ENCODE data around the gene TCHHL1. TPM values are rescaled to one million over a fixed set of nuclear protein-coding genes. Genes with fewer than 3 reads are reported as not detected.

The TCHHL1 gene
- total RNA-seq, 4 donors from 2014 or later: not detected

DNA sequence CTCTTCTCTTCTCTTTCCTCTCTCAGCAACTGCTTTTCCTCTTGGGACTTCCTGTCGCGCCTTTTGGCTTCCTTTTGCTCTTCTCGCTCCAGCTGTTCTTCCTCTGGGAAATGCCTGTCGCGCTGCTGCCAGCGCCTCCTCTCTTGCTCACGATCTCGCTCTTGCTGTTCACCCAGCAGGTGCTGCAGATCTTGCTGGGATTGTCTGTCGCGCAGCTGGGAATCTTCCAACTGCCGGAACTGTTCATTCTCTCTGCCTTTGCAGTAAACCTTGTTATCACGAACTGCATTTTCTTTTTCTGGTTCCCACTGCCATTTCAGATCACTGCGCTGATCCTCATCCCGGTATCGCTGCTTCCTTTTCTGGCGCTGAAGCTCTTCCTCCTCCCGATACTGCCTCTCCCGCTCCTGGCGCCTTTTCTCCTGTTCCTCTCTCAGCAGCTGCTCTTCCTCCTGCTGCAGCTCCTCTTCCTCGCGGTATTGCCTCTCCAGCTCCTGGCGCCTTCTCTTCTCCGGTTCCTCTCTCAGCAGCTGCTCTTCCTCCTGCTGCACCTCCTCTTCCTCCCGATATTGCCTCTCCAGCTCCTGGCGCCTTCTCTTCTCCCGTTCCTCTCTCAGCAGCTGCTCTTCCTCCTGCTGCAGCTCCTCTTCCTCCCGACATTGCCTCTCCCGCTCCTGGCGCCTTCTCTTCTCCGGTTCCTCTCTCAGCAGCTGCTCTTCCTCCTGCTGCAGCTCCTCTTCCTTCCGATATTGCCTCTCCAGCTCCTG, 20.6 kb upstream of the TCHHL1 start:
- TF ChIP-seq, protein P1, sequence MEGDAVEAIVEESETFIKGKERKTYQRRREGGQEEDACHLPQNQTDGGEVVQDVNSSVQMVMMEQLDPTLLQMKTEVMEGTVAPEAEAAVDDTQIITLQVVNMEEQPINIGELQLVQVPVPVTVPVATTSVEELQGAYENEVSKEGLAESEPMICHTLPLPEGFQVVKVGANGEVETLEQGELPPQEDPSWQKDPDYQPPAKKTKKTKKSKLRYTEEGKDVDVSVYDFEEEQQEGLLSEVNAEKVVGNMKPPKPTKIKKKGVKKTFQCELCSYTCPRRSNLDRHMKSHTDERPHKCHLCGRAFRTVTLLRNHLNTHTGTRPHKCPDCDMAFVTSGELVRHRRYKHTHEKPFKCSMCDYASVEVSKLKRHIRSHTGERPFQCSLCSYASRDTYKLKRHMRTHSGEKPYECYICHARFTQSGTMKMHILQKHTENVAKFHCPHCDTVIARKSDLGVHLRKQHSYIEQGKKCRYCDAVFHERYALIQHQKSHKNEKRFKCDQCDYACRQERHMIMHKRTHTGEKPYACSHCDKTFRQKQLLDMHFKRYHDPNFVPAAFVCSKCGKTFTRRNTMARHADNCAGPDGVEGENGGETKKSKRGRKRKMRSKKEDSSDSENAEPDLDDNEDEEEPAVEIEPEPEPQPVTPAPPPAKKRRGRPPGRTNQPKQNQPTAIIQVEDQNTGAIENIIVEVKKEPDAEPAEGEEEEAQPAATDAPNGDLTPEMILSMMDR (IDR thresholded peaks at IDR 0.05): no peak
- TF ChIP-seq POLR2AphosphoS5 (IDR thresholded peaks at IDR 0.05) (no peak), EP300 (IDR thresholded peaks at IDR 0.05) (no peak), POLR2A (IDR thresholded peaks at IDR 0.05; ENCODE audit: low read depth) (no peak)
- Histone ChIP-seq H3K9me3 (peaks cover 0 to 20% (median 16%) of the 10 kb centered on the region in 4 donors), H3K4me1 (peaks cover 38 to 58% (median 56%) of the 10 kb centered on the region in 4 donors), H3K27me3 (peaks cover 0 to 99% (median 81%) of the 10 kb centered on the region in 4 donors), H3K27ac (replicated peaks in 1 of 4) (no peak overlapping the region), H3K4me3 (peak overlapping the region; percentile 52 to 58 (median 54)), H3K36me3 (no peaks in the 10 kb centered on the region)
- intact Hi-C loops (cut with DNase I): no loop called here
- no peak for DNase-seq (ENCODE audit: extremely low spot score)
- 11% methylated on average over 31 of the region's 31 CpGs for WGBS

DNA sequence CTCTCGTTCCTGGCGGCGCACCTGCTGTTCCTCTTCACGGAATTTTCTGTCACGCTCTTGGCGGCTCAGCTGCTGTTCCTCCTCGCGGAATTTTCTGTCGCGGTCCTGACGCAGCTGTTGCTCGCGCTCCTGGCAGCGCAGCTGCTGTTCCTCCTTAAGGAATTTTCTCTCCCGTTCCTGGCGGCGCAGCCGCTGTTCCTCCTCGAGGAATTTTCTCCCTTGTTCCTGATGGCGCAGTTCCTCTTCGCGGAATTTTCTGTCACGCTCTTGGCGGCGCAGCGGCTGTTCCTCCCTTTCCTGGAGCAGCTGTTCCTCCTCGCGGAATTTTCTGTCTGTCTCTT, 20.0 kb upstream of the TCHHL1 start:
- TF ChIP-seq EP300 (IDR thresholded peaks at IDR 0.05) (no peak), POLR2A (IDR thresholded peaks at IDR 0.05; ENCODE audit: low read depth) (no peak), POLR2AphosphoS5 (IDR thresholded peaks at IDR 0.05) (no peak)
- TF ChIP-seq, protein P1 (IDR thresholded peaks at IDR 0.05): no peak
- 19% methylated on average over 28 of the region's 28 CpGs for WGBS
- H3K27me3 ChIP-seq: peaks cover 0 to 99% (median 77%) of the 10 kb centered on the region in 4 donors

DNA sequence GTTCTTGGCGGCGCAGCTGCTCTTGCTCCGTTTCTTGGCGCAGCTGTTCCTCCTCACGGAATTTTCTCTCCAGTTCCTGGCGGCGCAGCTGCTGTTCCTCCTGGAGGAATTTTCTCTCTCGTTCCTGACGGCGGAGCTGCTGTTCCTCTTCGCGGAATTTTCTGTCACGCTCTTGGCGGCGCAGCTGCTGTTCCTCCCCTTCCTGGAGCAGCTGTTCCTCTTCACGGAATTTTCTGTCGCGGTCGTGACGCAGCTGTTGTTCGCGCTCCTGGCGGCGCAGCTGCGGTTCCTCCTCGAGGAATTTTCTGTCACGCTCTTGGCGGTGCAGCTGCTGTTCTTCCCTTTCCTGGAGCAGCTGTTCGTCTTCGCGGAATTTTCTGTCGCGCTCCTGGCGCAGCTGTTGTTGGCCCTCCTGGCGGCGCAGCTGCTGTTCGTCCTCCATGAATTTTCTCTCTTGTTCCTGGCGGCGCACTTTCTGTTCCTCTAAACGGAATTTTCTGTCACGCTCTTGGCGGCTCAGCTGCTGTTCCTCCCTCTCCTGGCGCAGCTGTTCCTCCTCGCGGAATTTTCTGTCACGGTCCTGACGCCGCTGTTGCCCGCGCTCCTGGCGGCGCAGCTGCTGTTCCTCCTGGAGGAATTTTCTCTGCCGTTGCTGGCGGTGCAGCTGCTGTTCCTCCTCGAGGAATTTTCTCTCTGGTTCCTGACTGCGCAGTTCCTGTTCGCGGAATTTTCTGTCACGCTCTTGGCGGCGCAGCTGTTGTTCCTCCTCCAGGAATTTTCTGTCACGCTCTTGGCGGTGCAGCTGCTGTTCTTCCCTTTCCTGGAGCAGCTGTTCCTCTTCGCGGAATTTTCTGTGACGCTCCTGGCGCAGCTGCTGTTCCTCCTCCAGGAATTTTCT, 19.4 kb upstream of the TCHHL1 start:
- H3K27me3 ChIP-seq: peaks cover 0 to 97% (median 71%) of the 10 kb centered on the region in 4 donors
- intact Hi-C loops (cut with DNase I): no loop called here
- TF ChIP-seq, protein P1 (IDR thresholded peaks at IDR 0.05): no peak
- TF ChIP-seq POLR2A (IDR thresholded peaks at IDR 0.05; ENCODE audit: low read depth): no peak
- TF ChIP-seq POLR2AphosphoS5 (IDR thresholded peaks at IDR 0.05): no peak
- no peak for TF ChIP-seq EP300 (IDR thresholded peaks at IDR 0.05)
- H3K36me3 ChIP-seq: no peaks in the 10 kb centered on the region
- peak overlapping the region; percentile 2 to 54 (median 26) for H3K4me3 ChIP-seq
- H3K4me1 ChIP-seq: peaks cover 38 to 58% (median 56%) of the 10 kb centered on the region in 4 donors
- no peak for DNase-seq (ENCODE audit: extremely low spot score)
- H3K27ac ChIP-seq (replicated peaks in 1 of 4): no peak overlapping the region
- H3K9me3 ChIP-seq: peaks cover 0 to 20% (median 16%) of the 10 kb centered on the region in 4 donors
- 12% methylated on average over 65 of the region's 67 CpGs for WGBS

More for the DNA sequence above, 20.0 kb upstream of the TCHHL1 start:
- H3K4me1 ChIP-seq: peaks cover 38 to 58% (median 56%) of the 10 kb centered on the region in 4 donors
- no peak overlapping the region for H3K27ac ChIP-seq (replicated peaks in 1 of 4)
- peak overlapping the region; percentile 3 to 58 (median 54) for H3K4me3 ChIP-seq
- intact Hi-C loops (cut with DNase I): no loop called here
- no peak for DNase-seq (ENCODE audit: extremely low spot score)
- H3K36me3 ChIP-seq: no peaks in the 10 kb centered on the region
- peaks cover 0 to 20% (median 16%) of the 10 kb centered on the region in 4 donors for H3K9me3 ChIP-seq

- WGBS: 20% methylated on average over 41 of the region's 41 CpGs
- intact Hi-C loops (cut with DNase I): no loop called here
- peaks cover 0 to 20% (median 16%) of the 10 kb centered on the region in 4 donors for H3K9me3 ChIP-seq
- H3K4me1 ChIP-seq: peaks cover 33 to 52% (median 49%) of the 10 kb centered on the region in 4 donors
- H3K4me3 ChIP-seq: peak overlapping the region in 3 of 4 donors; percentile 20 to 54 (median 32)
- no peak overlapping the region for H3K27ac ChIP-seq (replicated peaks in 1 of 4)
- peaks cover 0 to 94% (median 62%) of the 10 kb centered on the region in 4 donors for H3K27me3 ChIP-seq
- no peak for DNase-seq (ENCODE audit: extremely low spot score)
- no peaks in the 10 kb centered on the region for H3K36me3 ChIP-seq
- TF ChIP-seq EP300 (IDR thresholded peaks at IDR 0.05): no peak
- TF ChIP-seq POLR2A (IDR thresholded peaks at IDR 0.05; ENCODE audit: low read depth): no peak
- no peak for TF ChIP-seq POLR2AphosphoS5 (IDR thresholded peaks at IDR 0.05)
- TF ChIP-seq, protein P1 (IDR thresholded peaks at IDR 0.05): no peak
Measured at GRCh38 chr1:152107031-152107983, 18.4 kb upstream of the TCHHL1 start.

Measured in esophagus muscularis mucosa (tissue), 4 donors.